T-helper 1 cell treated with Interleukin-12 subunit alpha and Interleukin-12 subunit beta and Interleukin-4 antibody, amounts not matched to agents 30 ng/mL and 1 ng/mL, for 36 hours (primary cell): ENCODE results near the gene SERPINA5. TPM values are rescaled to one million over a fixed set of nuclear protein-coding genes. Genes with fewer than 3 reads are reported as not detected.
"Not testable (repeated sequence)": the region's sequence is repeated elsewhere in the genome, so short reads cannot be mapped to it uniquely, and the experiment has no call there.

ENCODE experiments used
- intact Hi-C: fragments of 100-400 bp; cut with micrococcal nuclease; formaldehyde crosslinking; loops from one replicate; pipeline ENCODE4 v1.15.1; 2024
- total RNA-seq: library from RNA; stranded (reverse); gene quantifications from 2 replicates; pipeline ENCODE4 v1.2.3, GENCODE V29; 2022

The SERPINA5 gene
- total RNA-seq, 1 donor from 2014 or later = not detected

DNA sequence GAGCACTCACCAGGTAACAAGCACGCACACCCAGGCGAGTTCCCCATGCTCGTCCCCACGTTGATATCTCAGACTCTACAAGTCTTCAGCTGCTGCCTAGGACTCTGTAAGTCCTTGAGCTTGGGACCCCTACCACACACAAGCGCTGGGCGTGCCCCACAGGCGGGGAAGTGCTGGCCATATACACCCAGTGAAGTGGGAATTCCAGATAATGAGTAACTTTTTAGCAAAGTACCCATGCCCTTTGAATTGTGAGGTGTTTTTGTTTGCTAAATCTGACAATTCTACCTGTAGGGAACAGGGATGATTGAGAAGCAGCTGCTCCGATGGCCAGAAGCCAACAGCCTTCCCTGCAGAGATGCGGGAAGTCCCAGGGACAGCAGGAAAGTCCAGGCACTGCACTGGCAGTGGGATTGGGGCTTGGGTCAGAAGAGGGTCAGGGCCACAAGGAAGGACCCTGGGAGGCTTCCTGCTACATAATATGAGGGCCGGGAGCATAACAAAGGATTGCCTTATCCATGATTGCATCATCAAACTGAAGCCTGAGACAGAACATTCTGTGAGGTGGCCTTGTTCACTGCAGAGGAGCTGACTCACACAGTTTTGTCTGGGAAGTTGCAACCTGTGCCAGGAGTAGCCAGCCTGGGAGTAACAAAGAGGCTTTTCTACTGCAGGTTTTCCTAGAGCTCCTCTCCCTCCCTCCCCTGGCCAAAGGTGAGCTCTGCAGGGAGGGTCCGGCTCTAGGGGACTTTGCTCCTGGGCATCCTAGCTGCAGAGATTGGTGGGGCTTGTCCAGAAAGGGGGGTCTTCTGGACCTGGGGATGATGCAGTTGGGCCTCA lies 17.8 kb downstream of the SERPINA5 start:
- intact Hi-C loops = no loop called here

DNA sequence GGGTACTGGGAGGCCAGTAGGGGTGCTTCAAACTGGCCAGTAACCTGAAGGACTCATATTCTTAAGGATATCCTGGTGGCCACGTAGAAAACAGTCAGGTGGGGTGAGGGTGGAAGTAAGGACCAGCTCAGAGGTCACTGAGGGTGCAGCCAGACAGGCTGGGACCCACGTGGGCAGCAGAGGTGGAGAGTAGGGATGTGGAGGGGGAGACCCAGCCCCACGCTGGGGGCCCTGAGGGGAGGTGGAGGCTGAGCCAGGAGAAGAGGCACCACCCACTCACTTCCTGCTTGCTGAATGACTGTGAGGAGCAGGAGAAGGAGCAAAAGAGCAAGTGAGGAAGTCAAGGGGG lies 18.4 kb downstream of the SERPINA5 start:
- intact Hi-C loops = no loop called here

DNA sequence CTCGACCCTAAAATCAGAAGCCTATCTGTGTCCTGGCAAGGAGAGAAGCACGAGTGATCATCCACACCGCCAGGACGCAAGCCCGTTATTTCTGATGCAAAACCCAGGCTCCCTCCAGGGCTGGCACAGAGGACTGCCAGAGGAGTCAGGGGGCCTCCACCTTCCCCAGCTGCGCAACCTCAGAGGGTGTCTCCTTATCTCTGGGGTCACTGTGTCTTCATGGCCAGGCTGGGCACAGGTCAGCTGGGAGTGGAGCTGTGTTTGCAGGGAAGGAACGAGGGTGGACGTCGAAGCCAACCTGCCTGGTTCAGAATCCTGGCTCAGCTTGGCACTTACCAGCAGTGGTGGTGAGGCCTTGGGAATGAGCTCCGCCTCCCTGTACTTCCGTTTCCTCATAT lies 18.9 kb downstream of the SERPINA5 start:
- intact Hi-C loops = no loop called here

DNA sequence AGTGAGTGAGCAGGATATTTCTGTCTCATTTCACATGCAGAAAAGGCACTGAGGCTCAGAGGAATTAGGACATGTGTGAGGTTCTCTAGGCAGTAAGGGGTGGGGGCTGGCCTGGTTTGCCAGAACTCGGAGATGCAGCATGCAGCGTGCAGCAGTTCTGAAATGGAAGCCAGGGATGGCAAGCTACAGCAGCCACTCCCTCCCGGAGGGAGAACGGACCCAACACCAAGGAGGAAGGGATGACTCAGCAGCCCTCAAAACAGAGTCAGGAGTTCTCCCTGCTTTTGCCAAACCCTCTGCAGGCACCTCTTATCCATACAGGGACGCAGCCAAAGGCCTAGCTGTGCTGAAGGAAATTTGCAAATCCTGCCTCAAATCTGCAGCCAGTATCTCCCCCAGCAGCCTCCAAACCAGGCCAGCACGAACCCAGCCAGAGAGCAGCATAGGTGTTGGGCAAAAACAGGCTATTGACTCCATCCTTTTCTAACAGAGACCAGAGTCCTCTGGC lies 20.7 kb downstream of the SERPINA5 start:
- intact Hi-C loops = no loop called here

DNA sequence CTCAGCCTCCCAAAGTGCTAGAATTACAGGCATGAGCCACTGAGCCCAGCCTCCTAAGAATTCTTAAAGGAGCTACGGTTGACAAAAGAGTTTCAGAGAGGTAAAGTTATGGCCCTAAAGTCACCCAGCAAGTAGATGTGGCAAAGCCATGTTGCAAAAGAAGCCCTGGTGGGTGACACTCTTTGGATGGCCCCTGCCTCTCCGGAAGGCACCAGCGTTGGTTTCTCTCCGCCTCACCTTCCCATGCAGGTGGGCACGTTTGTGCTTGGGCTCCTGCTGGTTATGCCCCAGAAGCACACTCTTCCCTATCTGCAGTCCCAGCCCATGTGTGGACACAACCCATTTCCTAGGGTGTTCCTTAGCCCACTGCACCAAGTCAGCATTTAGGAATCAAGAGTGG lies 21.5 kb downstream of the SERPINA5 start:
- intact Hi-C loops = no loop called here

DNA sequence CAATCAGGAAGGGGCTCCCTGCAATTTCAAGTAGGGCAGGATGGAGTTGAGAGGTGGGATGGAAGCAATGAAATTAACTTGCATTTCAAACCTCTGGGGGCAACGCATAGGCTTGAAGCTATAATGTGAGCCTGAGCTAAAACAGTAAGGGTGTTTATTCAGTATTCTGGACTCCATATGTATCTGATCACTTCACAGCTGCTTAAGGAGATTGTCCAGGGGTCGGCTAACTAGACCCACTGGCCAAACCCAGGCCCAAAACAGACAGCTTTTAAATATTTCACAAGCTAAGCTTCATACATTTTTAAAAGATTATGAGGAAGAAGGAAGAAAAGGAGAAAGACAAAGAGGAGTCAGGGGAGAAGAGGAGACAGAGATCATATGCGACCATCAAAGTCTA lies 24.1 kb downstream of the SERPINA5 start:
- intact Hi-C loops = no loop called here

DNA sequence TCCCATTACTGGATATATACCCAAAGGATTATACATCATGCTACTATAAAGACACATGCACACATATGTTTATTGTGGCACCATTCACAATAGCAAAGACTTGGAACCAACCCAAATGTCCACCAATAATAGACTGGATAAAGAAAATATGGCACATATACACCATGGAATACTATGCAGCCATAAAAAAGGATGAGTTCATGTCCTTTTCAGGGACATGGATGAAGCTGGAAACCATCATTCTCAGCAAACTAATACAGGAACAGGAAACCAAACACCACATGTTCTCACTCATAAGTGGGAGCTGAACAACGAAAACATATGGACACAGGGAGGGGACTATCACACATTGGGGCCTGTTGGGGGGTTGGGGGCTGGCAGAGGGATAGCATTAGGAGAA lies 27.7 kb downstream of the SERPINA5 start:
- intact Hi-C loops = not testable (repeated sequence)

DNA sequence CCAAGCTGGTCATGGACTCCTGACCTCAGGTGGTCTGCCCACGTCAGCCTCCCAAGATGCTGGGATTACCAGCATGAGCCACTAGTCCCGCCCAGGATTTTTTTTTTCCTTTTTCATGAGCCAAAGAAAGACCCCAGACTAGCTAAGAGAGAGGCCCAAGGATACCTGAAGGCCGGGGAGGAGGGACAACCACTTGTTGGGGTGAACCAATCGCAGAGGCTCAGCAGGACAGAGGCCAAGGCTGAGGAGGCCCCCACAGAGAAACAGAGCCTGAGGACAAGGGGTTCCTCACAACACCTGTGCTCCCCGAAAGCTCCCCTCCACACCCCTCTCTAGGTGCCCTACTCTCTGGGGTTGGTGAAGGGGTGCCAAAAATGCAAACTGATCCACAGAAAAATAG lies 30.0 kb downstream of the SERPINA5 start:
- intact Hi-C loops = no loop called here

DNA sequence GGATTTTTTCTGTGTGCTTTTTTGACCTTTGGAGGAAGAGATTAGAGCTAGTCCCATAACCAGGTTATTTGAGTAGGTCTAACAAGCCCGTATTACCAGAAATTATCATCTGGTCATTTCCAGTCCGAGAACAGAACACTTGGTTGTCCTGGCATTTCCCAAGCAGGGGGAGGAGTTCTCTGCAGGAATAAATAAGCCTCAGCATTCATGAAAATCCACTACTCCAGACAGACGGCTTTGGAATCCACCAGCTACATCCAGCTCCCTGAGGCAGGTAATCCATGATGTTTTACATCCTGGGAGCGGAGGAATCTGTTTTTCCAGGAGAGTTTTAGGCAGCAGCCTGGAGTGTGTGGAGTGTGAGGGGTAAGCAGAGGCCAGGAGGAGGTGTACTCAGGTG lies 30.9 kb downstream of the SERPINA5 start, which contains the start of gene SERPINA3:
Gene SERPINA3, plus strand, starts transcription at position 218 of the 400 bp plus-strand sequence. CDS start 2,051 bp downstream, outside the sequence.
- intact Hi-C loops = no loop called here

DNA sequence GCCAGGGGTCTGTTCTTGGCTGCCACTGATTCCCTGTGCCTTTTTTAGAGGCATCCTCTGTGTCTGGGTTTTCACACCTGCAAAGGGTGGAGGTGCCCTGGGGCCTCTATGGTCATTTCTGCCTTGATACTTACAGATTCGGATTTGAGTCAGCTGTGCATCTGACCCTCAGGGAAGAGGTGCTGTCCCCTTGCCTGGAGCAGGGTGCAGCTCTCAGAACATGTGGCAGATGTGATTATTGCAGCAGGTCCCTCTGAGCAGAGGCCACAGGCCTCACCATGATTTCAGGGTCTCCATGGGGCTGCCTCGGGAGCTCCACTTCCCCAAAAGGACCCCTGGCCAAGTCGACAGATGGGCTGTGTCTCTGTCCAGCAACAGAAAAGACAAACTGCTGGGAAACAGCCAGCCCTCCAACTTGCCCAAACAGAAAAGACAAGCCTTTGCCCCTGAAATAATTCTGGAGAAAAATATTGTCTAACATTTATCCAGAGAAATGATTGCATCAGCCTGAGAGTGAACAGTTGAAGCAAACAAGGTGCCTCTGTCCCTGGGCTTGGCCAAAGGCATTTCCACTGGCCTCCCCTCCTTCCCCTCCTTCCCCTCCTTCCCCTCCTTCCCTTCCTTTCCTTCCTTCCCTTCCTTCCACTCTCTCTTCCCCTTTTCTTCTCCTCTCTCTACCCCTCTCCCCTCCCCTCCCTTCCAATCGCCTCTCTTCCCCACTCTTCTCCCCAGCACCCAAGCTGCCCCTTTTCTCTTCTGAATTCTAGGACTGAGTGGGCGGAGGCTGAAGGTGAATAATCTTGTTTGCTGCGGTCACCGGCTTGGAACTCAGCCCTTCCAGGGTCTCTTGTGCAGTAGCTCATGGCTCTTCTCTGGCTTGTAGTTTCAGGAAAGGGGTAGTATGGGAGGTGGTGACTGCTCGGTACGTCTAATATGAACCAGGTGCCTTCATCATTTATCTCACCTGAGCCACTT lies 31.6 kb downstream of the SERPINA5 start:
- intact Hi-C loops = no loop called here

DNA sequence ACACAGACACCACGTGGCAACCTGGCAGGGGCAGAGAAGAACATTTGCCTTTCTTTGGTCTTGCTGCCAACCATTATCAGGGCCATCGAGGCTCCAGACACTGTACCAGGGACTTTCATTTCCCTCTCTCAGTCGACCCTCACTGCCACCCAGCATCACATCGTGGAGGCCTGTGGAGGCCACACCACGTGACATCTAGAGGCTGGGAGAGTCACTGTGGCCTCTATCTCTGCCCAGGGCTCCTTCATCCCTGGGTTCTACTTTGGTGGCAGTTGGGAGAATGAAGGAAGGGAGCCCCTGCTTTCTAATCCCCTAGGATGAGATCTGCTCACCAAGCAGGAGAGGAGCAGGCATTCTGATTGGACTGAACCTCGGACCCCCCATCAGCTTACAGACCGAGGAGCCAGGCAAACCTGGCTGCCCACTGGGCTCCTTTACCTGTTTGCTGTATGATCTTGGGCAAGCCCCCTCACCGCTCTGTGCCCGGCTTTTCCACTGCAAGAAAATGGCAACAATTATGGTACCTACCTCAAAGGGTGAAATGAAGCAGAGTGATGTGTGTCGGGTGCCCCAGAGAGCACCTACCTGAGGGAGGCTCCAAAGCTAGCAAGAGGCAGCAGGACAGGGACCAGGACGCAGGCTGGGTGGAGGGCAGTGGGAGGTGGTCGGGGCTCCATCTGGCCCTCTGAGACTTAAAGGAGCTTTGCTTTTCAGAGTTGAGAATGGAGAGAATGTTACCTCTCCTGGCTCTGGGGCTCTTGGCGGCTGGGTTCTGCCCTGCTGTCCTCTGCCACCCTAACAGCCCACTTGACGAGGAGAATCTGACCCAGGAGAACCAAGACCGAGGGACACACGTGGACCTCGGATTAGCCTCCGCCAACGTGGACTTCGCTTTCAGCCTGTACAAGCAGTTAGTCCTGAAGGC lies 32.8 kb downstream of the SERPINA5 start:
- intact Hi-C loops = no loop called here

DNA sequence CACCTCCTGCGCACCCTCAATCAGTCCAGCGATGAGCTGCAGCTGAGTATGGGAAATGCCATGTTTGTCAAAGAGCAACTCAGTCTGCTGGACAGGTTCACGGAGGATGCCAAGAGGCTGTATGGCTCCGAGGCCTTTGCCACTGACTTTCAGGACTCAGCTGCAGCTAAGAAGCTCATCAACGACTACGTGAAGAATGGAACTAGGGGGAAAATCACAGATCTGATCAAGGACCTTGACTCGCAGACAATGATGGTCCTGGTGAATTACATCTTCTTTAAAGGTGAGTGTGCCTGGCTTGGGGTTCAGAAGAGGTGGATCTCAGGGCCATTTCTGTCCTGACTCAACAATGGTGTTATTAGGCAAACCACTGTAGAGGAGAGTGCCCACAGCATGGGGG lies 33.6 kb downstream of the SERPINA5 start:
- intact Hi-C loops = no loop called here

DNA sequence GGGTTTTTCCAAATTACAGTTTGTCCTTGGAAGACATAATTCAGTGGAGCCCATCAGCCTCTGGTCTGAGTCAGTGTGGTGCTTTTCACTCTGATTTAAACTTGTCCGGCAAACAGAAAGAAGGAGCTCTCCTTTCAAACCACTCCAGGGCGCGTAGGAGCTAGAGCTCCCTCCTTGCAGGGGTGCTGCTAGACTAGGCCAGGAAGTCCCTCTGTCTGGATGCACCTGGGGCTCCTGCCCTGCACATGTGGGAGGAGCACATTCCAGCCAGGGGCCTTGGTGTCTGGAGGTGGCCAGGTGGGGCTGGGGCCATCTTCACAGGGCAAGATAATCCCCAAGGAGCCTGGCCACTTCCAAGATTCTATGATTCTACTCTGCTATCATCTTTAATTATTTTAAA lies 34.0 kb downstream of the SERPINA5 start:
- intact Hi-C loops = no loop called here

DNA sequence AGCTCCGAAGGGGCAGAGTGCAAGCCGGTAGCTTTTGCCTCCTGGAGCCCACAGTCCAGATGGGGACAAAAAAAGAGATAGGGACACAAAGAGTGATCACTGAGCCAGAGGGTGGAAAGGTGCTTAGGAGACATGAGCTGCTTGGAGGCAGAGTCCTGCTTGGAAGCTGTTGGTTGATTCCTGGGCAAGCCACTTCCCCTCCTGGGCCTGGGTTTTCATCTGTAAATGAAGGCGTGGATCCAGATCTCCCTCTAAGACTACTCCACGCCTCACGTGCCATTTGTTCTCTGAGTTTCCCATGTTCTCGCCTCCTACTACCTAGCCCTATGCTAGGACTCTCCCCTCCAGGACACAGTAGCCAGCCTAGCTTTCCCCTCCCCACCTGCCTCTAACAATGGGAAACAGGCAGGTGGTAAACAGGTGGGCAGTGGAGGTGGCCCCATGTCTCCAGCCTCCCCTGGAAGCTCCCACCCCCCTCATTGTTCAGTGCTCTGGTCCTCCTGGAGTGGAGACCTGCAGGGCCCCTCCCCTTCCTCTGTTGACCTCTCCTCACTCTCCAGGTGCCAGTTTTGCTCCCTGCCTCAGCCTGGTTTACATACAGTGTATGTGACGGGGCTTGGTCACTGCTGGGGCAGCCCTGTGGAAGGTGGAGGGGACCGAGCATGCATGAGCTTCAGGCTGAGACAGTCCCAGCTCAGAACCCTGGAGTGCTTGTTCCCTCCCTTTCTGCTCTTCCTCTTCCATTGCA lies 34.8 kb downstream of the SERPINA5 start:
- intact Hi-C loops = no loop called here

DNA sequence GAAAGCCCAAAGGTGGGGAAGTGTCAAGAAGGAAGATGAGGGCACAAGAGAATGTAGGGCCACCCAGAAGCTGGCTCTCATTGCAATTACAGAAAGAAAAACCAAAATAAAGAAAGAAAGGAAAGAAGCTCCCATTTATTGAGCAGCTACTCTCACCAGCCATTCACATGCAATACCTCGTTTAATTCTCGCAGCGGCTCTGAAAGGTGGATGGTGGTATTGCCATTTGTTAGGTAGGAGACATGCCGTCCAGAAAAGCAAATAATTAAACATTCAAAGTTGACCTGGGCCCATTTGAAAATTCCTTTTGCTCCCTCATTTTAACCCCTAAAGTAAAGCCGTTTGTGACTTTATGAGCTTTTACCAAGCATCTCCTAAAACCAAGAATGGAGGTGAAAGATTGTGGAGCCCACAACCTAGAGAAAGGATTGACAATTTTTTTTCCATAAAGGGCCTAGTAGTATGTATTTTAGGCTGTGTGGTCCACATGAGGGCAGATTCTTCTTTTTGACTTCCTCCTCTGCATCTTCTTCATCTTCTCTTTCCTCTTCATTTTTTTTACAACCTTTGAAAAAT lies 36.2 kb downstream of the SERPINA5 start:
- intact Hi-C loops = no loop called here

DNA sequence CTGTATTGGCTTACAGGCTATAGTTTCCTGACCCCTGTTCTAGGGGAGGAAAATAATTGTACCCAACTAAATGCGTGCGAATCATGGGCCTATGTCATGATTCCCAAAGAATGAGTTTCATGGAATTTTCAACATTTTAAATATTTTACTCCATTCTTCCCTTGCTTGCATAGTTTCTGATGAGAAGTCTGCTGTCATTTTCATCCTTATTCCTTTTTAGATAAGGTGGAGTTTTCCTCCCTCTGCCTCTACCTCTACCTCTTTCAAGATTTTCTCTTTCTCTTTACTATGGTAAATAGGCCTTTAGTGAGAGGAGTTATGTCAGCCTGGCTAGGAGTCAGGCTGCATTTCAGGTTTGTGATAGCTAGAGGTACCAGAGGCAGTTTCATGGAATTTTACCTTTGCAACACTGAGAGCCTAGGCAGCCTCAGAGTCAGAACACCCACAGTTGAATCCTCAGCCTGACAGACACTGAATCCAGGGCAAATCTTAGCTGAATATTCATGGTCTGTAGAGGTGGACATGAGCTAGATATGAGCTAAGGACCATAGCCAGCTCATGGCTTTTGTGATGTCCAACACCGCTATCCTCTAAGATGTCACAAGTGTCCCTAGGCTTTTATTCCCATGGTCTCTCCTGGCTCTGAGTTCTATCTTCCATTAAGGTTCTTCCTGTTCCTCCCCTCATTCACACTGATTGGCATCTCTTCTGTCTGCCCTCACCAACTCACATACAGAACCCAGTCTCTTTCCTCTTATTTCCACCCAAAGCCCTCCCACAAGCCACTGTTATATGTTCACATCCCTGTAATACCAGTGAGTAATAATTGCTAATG lies 37.0 kb downstream of the SERPINA5 start:
- intact Hi-C loops = no loop called here

DNA sequence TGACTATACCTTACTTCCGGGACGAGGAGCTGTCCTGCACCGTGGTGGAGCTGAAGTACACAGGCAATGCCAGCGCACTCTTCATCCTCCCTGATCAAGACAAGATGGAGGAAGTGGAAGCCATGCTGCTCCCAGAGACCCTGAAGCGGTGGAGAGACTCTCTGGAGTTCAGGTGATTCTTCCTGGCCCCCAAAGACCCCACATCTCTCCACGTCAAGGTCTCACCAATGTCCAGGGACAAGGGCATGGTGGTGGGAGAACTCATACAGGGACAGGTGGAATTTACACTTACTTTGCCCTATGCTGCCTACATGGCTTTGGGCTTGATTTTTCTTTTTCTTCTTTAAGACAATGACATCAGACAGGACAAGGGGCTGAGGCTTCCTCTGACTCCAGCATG lies 38.1 kb downstream of the SERPINA5 start:
- intact Hi-C loops = no loop called here

DNA sequence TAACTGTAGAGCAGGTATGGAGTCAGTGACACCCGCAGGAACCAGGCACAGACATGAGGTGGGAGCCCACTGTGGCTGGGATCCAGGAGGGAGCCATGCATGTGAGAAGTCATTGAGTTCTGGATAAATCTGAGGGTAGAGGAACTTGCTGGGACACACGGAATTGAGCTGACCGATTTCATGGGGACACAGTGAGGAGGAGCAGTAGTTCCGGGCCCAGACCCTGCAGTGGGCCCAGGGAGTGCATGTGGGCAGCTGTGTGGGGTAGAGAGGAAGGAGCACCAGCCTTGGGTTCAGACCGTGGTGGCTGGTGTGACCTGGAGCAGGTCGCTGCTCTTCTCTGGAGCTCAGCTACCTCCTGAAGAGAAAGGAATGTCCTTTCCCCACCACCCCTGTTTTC lies 39.4 kb downstream of the SERPINA5 start:
- intact Hi-C loops = no loop called here
